ENCODE measurements around the gene TAF11. TPM values are rescaled to one million over a fixed set of nuclear protein-coding genes. Genes with fewer than 3 reads are reported as not detected.

TAF11 gene
- total RNA-seq, 1 experiment from 2014 or later, result 49.4 TPM

- TF ChIP-seq CTCF (conservative IDR thresholded peaks at IDR 0.05), result no peak
- H2BK15ac ChIP-seq (ENCODE audit: low read depth, low read length), result no peak overlapping the region
- H3K4me2 ChIP-seq (ENCODE audit: insufficient read depth, insufficient read length, low read length), result no peak overlapping the region
- no peak overlapping the region for H3K18ac ChIP-seq (ENCODE audit: insufficient read length, low read depth, low read length)
- H3K79me1 ChIP-seq (ENCODE audit: insufficient read depth, low read depth, low read length, poor library complexity, severe bottlenecking), result peaks cover 2% of the 10 kb centered on the region
- no peak overlapping the region for H3K4me3 Mint-ChIP-seq
- H4K5ac ChIP-seq (ENCODE audit: insufficient read length, low read depth, low read length), result no peak overlapping the region
- no peak overlapping the region for H3K4ac ChIP-seq (ENCODE audit: low read depth, low read length)
- peaks cover 33 to 43% of the 10 kb centered on the region in 2 experiments for H3K4me1 Mint-ChIP-seq
- no peaks in the 10 kb centered on the region for H3K79me2 ChIP-seq (ENCODE audit: insufficient read depth, low read length)
- no peak overlapping the region for H2AK5ac ChIP-seq (ENCODE audit: insufficient read length, low read length)
- no peak overlapping the region for H2BK12ac ChIP-seq (ENCODE audit: insufficient read length, low read depth, low read length)
- no peak overlapping the region for H3K14ac ChIP-seq (ENCODE audit: insufficient read depth, low read length)
- H3K36me3 Mint-ChIP-seq (ENCODE audit: insufficient read depth in 1 of 3, low read depth in 3 of 3), result no peaks in the 10 kb centered on the region
- no peak overlapping the region for H3K23ac ChIP-seq (ENCODE audit: insufficient read length, low read depth, low read length)
- no peak overlapping the region for H3K27ac ChIP-seq (ENCODE audit: insufficient read length, low read depth, low read length)
- no peak overlapping the region for H4K91ac ChIP-seq (ENCODE audit: insufficient read length, low read depth, low read length)
- peaks cover 5% of the 10 kb centered on the region; the same call in 1 of the 2 replicates for H3K4me1 ChIP-seq (ENCODE audit: insufficient read depth, low read length)
- no CpG with 5 or more reads among the region's 4 CpGs for WGBS (ENCODE audit: extremely low coverage, insufficient read length, low lambda C conversion rate)
- H4K20me1 ChIP-seq (ENCODE audit: control insufficient read depth, insufficient read depth, insufficient read length), result no peaks in the 10 kb centered on the region
- H2BK20ac ChIP-seq (ENCODE audit: low read depth, low read length, poor library complexity, severe bottlenecking), result no peak overlapping the region
- H3K23me2 ChIP-seq (ENCODE audit: insufficient read length, low read depth, low read length, poor library complexity, severe bottlenecking), result no peaks in the 10 kb centered on the region
- H2AFZ ChIP-seq (ENCODE audit: low read length), result no peak overlapping the region
- peaks cover 11% of the 10 kb centered on the region for H3K27me3 Mint-ChIP-seq (ENCODE audit: low read depth)
- no peak overlapping the region for H4K8ac ChIP-seq (replicated peaks; ENCODE audit: insufficient read length, low read depth, low read length)
- H2BK120ac ChIP-seq (ENCODE audit: low read depth, low read length, poor library complexity, severe bottlenecking), result no peak overlapping the region
- no peak overlapping the region for H2BK5ac ChIP-seq (ENCODE audit: insufficient read length, low read length)
- H3T11ph ChIP-seq (ENCODE audit: low read length), result no peak overlapping the region
- no peak overlapping the region for H3K9ac ChIP-seq (ENCODE audit: extremely low read depth, insufficient read length, low read length)
- no peaks in the 10 kb centered on the region for H3K9me3 ChIP-seq (ENCODE audit: control insufficient read depth, low read depth, low read length)
- no peaks in the 10 kb centered on the region for H3K27me3 ChIP-seq (ENCODE audit: insufficient read depth, low read length)
- no peak overlapping the region for H3K27ac Mint-ChIP-seq
- no peak overlapping the region for H3K56ac ChIP-seq (ENCODE audit: insufficient read length, low read depth, low read length)
- DNase-seq, result no peak
- H3K9me3 Mint-ChIP-seq, result no peaks in the 10 kb centered on the region
Observed at GRCh38 chr6:34929241-34929978, 41.6 kb upstream of the TAF11 start.
